Left ventricle myocardium inferior (tissue), 1 donor: Measurements from ENCODE around the gene BAIAP2L2. TPM values are rescaled to one million over a fixed set of nuclear protein-coding genes. Genes with fewer than 3 reads are reported as not detected.
"Not testable (repeated sequence)": the region's sequence is repeated elsewhere in the genome, so short reads cannot be mapped to it uniquely, and the experiment has no call there.

Experiments
- DNase-seq: peaks from one replicate; pipeline ENCODE4 v3.0.0-alpha.2; 2020
- H3K27ac ChIP-seq: fragments of 200-600 bp; replicated peaks from 2 replicates; pipeline ENCODE4 v1.8.0; 2021
- H3K27me3 ChIP-seq: fragments of 200-600 bp; 2 replicates; pipeline ENCODE4 v1.8.0; 2021; ENCODE audit warnings: low read depth
- H3K36me3 ChIP-seq: fragments of 200-600 bp; 2 replicates; pipeline ENCODE4 v1.8.0; 2021
- H3K4me1 ChIP-seq: fragments of 200-600 bp; 2 replicates; pipeline ENCODE4 v1.8.0; 2021
- H3K4me3 ChIP-seq: fragments of 200-600 bp; 2 replicates; pipeline ENCODE4 v1.8.0; 2021; ENCODE audit warnings: mild to moderate bottlenecking, moderate library complexity
- H3K9me3 ChIP-seq: fragments of 200-600 bp; replicated peaks from 2 replicates; pipeline ENCODE4 v1.8.0; 2021
- CTCF ChIP-seq: fragments of 200-600 bp; IDR thresholded peaks from 2 replicates; pipeline ENCODE4 v1.8.0; 2021; ENCODE audit warnings: antibody characterized with exemption, mild to moderate bottlenecking, borderline replicate concordance
- intact Hi-C: fragments of 100-400 bp; cut with micrococcal nuclease; formaldehyde crosslinking; loops from one replicate; pipeline ENCODE4 v1.11.0; 2022
- total RNA-seq: library from RNA; stranded (reverse); fragmentation: NEBNext Ultra II Directional; extraction: Animal tissue kit (Norgen Biotek cat#: 25700); gene quantifications from one replicate; pipeline ENCODE4 v1.2.1, GENCODE V29; 2021
- donor health status: DM: no; HTN: yes; CAD: no; lungs with severe emphysema.

The BAIAP2L2 gene
- total RNA-seq, 1 donor from 2014 or later, result 0.16 TPM

DNA sequence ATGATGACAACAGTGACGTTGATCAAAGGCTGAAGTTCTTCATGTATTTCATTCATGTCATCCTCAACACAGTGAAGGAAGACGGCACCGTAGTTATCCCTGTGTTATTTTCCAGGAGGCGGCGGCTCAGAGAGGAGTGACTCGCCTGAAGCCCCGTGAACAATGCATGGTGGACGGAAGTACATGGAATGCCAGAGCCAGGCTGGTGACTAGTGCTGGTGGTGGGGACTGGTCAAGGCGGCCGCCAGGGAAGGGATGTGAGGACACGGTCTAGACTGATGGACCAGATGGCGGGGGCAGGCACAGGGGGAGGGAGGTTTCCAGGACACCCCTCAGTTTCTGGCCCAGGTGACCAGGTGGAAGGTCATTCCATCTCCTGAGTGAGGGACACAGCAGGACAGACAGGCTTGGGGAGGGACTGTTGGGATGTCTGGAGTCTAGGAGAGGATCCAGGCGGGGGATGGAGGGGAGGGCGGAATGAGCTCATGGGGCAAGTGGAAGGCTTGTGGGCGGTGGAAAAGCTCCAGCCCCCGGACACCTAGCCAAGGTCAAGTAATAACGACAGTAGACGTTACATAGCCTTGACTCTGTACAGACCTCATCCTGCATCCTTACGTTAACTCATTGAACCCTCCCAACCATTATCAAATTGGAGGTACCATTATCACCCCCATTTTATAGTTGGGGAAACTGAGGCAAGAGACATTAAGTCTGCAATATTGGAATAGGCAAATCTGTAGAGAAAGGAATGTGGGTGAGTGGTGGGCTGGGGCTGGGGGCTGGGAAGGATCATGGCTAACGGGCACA, 69.3 kb downstream of the BAIAP2L2 start:
- no peaks in the 10 kb centered on the region for H3K27me3 ChIP-seq
- H3K27ac ChIP-seq, result no peak overlapping the region
- no peak overlapping the region for H3K4me3 ChIP-seq
- no peaks in the 10 kb centered on the region for H3K9me3 ChIP-seq
- no peaks in the 10 kb centered on the region for H3K36me3 ChIP-seq
- intact Hi-C loops, result loop anchor here (10.0 kb wide), 1 partner anchor 554 kb away; no protein-coding TSS in a partner anchor
- no peak for DNase-seq
- no peak for TF ChIP-seq CTCF
- H3K4me1 ChIP-seq, result peaks cover 8% of the 10 kb centered on the region

DNA sequence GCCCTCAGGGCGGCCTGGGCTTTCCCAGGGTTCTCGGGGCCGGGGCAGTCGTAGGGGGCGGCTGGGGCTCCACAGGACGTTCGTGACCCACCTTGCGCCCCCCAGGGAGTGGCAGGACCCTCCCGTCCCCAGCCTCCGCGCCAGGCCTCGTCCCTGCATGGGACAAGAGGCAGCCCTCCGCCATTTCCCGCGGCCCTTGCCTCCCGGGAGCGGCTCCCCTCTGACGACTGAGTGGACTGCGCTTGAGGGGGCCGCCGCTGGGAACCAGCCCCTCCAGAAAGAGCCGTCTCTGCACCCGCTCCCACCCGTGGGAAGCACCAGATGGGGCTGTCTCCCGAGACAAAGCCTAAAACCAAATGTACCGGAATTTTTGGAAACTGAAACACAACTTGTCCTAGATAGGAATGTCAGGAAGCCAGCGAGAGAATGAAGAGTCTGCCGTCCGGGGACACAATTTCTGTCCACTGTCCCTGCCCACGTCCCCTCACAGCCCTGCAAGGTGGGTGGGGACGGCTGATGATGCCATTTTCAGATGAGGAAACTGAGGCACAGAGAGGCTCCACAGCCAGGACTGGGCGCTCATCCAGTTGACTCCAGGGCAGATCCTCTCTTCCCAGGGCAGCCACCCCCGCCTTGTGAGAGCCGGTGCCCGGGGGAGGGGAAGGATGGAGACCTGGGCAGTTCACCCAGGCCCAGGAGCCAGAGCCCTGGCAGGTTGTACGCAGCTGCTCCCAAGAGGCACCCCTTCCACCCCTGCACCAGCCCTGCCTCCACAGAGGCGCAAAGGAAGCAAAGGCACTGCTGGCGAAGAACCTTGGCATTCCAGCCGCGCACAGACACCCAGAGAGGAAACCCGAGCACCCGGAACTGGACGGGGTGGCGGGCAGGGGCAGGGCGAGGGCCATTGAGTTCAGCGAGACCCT, 71.3 kb downstream of the BAIAP2L2 start:
- H3K27ac ChIP-seq, result peak overlapping the region; percentile 84
- no peaks in the 10 kb centered on the region for H3K27me3 ChIP-seq
- intact Hi-C loops, result no loop called here
- no peaks in the 10 kb centered on the region for H3K36me3 ChIP-seq
- no peak for TF ChIP-seq CTCF
- peaks cover 22% of the 10 kb centered on the region for H3K4me1 ChIP-seq
- H3K9me3 ChIP-seq, result no peaks in the 10 kb centered on the region
- no peak for DNase-seq
- H3K4me3 ChIP-seq, result no peak overlapping the region

GRCh38 chr22:38038426-38038825, 72.1 kb downstream of the BAIAP2L2 start:
- peaks cover 29% of the 10 kb centered on the region for H3K4me1 ChIP-seq
- H3K27ac ChIP-seq, result peak overlapping the region; percentile 84
- H3K9me3 ChIP-seq, result no peaks in the 10 kb centered on the region
- H3K4me3 ChIP-seq, result no peak overlapping the region
- no peaks in the 10 kb centered on the region for H3K27me3 ChIP-seq
- no peak for DNase-seq
- intact Hi-C loops, result no loop called here
- no peak for TF ChIP-seq CTCF
- H3K36me3 ChIP-seq, result no peaks in the 10 kb centered on the region

- Histone ChIP-seq H3K27ac (peak overlapping the region; percentile 84), H3K4me1 (peaks cover 34% of the 10 kb centered on the region)
- H3K4me3 ChIP-seq, H3K27me3 ChIP-seq, intact Hi-C loops, H3K9me3 ChIP-seq, DNase-seq, H3K36me3 ChIP-seq: not testable (repeated sequence)
Measured at GRCh38 chr22:38037367-38038150, 72.9 kb downstream of the BAIAP2L2 start.

DNA sequence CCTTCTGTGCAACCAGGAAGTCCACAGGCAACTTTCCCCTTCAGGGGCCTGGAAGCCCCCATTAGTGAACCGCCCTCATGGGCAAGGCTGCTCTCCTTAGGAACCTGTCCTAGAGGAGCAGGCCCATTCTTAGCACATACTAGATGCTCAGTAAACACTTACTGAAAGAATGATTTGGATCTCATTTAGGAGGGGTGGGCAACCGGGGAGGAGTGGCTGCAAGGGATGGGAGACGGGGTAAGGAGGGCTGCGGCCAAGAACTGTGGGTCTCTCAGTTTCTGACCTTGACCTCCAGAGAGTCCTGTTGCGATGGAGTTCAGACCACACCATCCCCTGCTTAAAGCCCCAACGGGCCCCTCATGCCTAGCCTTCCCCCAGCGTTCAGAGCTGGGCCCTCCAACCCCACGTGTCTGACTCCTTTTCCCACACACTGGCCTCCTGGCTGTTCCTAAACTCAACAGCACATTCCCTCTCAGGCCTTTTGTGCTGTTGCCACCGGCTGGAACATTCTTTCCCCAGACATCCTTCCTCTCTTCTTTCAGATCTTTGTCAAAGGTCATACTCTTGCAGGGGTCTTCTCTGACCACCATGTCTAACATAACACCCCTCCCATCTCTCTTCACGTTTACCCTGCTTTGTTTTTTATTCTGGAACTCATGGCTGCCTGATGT, 74.0 kb downstream of the BAIAP2L2 start:
- no peak for TF ChIP-seq CTCF
- Histone ChIP-seq H3K27ac (peak overlapping the region; percentile 64), H3K4me1 (peaks cover 34% of the 10 kb centered on the region), H3K36me3 (no peaks in the 10 kb centered on the region), H3K4me3 (no peak overlapping the region), H3K27me3 (no peaks in the 10 kb centered on the region), H3K9me3 (no peaks in the 10 kb centered on the region)
- intact Hi-C loops, result no loop called here
- DNase-seq, result no peak
